ENCODE results near the gene PEF1.

PEF1 gene

GRCh38 chr1:31585736-31586365, 58.8 kb downstream of the PEF1 start:
- TF ChIP-seq, protein P1, sequence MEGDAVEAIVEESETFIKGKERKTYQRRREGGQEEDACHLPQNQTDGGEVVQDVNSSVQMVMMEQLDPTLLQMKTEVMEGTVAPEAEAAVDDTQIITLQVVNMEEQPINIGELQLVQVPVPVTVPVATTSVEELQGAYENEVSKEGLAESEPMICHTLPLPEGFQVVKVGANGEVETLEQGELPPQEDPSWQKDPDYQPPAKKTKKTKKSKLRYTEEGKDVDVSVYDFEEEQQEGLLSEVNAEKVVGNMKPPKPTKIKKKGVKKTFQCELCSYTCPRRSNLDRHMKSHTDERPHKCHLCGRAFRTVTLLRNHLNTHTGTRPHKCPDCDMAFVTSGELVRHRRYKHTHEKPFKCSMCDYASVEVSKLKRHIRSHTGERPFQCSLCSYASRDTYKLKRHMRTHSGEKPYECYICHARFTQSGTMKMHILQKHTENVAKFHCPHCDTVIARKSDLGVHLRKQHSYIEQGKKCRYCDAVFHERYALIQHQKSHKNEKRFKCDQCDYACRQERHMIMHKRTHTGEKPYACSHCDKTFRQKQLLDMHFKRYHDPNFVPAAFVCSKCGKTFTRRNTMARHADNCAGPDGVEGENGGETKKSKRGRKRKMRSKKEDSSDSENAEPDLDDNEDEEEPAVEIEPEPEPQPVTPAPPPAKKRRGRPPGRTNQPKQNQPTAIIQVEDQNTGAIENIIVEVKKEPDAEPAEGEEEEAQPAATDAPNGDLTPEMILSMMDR (IDR thresholded peaks at IDR 0.05; ENCODE audit: extremely low read depth, insufficient read depth, missing control alignments): no peak
- in situ Hi-C loops (cut with MboI; ENCODE audit: low pct_unique_long_range_greater_than_20kb, low sequenced_read_pairs, unreplicated experiment): no loop called here
- DNase-seq (ENCODE audit: low spot score): no peak

DNA sequence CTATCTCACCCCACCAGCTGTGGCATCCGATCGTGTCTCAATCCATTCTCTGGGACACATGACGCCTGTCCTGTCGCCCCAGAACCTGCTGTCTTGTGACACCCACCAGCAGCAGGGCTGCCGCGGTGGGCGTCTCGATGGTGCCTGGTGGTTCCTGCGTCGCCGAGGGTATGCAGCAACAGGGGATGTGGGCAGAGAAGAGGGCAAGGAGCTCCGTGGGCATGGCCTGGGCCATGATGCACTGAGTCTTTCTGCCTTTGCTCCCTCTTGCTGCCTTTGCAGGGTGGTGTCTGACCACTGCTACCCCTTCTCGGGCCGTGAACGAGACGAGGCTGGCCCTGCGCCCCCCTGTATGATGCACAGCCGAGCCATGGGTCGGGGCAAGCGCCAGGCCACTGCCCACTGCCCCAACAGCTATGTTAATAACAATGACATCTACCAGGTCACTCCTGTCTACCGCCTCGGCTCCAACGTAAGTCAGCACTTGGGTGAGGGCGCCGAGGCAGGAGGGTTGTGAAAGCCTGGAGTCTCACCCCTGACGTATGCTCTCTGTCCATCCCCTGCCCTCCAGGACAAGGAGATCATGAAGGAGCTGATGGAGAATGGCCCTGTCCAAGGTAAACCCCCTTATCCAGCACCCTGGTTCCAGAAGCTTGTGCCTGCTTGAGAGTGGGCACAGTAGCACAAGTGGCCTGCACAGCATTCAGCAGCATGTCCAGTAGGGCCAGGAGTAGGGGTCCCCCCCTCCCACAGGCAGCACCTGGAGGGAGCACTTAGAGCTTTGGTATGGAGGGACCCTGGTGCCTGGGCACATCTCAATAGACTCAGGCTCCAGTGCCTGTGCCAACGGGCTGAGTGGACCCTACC, 59.6 kb downstream of the PEF1 start:
- TF ChIP-seq, protein P1 (IDR thresholded peaks at IDR 0.05; ENCODE audit: extremely low read depth, insufficient read depth, missing control alignments): no peak
- no peak for DNase-seq (ENCODE audit: low spot score)

DNA sequence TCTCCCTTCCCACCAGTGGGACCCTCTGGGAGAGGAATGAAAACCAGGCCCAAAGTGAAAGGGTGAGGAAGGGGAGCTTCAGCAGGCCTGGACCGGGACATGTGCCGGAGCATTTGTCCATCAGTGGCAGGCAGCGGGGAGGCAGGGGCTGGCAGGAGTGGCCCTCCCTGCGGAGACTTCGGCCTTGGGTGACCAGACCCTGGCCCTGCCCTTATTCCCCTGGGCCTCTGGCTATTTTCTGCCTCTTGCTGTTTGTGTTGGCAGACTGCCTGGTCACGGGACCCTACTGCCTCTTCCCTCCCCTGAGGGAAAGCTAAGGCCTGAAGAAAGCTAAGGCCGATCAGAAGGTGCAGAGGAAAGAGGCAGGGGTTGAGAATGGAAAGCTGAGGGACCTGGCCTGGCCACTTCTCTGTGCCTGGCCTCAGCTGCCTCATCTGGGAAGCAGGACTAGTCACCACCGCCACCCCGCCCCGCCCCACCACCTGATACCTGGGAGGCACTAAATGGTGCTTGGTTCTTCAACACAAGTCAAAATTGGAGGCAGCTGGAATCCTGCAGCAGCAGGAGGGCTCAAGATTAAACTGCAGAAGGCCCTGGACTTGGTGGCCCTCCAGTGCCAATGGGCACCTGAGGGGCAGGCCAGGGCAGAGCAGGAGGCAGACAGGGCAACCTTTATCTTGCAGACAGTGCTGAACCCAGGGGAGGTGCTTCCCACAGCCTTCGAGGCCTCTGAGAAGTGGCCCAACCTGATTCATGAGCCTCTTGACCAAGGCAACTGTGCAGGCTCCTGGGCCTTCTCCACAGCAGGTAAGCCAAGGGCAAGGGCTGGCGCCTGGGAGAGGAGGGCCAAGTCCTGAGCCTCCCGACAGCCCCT, 60.4 kb downstream of the PEF1 start:
- DNase-seq (ENCODE audit: low spot score): no peak
- TF ChIP-seq, protein P1 (IDR thresholded peaks at IDR 0.05; ENCODE audit: extremely low read depth, insufficient read depth, missing control alignments): no peak
- in situ Hi-C loops (cut with MboI; ENCODE audit: low pct_unique_long_range_greater_than_20kb, low sequenced_read_pairs, unreplicated experiment): no loop called here

More for the DNA sequence above, 59.6 kb downstream of the PEF1 start:
- in situ Hi-C loops (cut with MboI; ENCODE audit: low pct_unique_long_range_greater_than_20kb, low sequenced_read_pairs, unreplicated experiment): no loop called here

GRCh38 chr1:31583082-31583994, 61.3 kb downstream of the PEF1 start:
- TF ChIP-seq, protein P1 (IDR thresholded peaks at IDR 0.05; ENCODE audit: extremely low read depth, insufficient read depth, missing control alignments): no peak
- in situ Hi-C loops (cut with MboI; ENCODE audit: low pct_unique_long_range_greater_than_20kb, low sequenced_read_pairs, unreplicated experiment): no loop called here
- DNase-seq (ENCODE audit: low spot score): no peak

GRCh38 chr1:31581821-31582810, 62.6 kb downstream of the PEF1 start:
- DNase-seq (ENCODE audit: low spot score): no peak
- in situ Hi-C loops (cut with MboI; ENCODE audit: low pct_unique_long_range_greater_than_20kb, low sequenced_read_pairs, unreplicated experiment): no loop called here

More at GRCh38 chr1:31581821-31582810, 62.6 kb downstream of the PEF1 start:
- TF ChIP-seq, protein P1 (IDR thresholded peaks at IDR 0.05; ENCODE audit: extremely low read depth, insufficient read depth, missing control alignments): no peak
